IPS-11a (cell line): ENCODE results near the gene AR.
"Not testable (repeated sequence)": the region's sequence is repeated elsewhere in the genome, so short reads cannot be mapped to it uniquely, and the experiment has no call there.

Source experiments
- H3K4me3 ChIP-seq: one replicate; pipeline ENCODE4 v1.5.1; 2013; ENCODE audit warnings: low read depth, low read length, control low read depth

Gene AR

GRCh38 chrX:67622053-67622585 lies 78.3 kb downstream of the AR start:
- no peak overlapping the region for H3K4me3 ChIP-seq

- H3K4me3 ChIP-seq = no peak overlapping the region
These were observed 80.5 kb downstream of the AR start for GRCh38 chrX:67624325-67624724.

- no peak overlapping the region for H3K4me3 ChIP-seq
These were observed 91.6 kb downstream of the AR start for GRCh38 chrX:67635424-67635823.

- H3K4me3 ChIP-seq = no peak overlapping the region
These were observed 92.7 kb downstream of the AR start for GRCh38 chrX:67636532-67636931.

GRCh38 chrX:67637293-67637692 lies 93.5 kb downstream of the AR start:
- not testable (repeated sequence) for H3K4me3 ChIP-seq

GRCh38 chrX:67648361-67648760 lies 104.5 kb downstream of the AR start:
- H3K4me3 ChIP-seq = no peak overlapping the region

GRCh38 chrX:67651437-67652142 lies 107.8 kb downstream of the AR start:
- no peak overlapping the region for H3K4me3 ChIP-seq

GRCh38 chrX:67652543-67652942 lies 108.7 kb downstream of the AR start:
- no peak overlapping the region for H3K4me3 ChIP-seq

- no peak overlapping the region for H3K4me3 ChIP-seq
These were observed 110.5 kb downstream of the AR start for GRCh38 chrX:67654301-67654700.

- H3K4me3 ChIP-seq = no peak overlapping the region
These were observed 121.8 kb downstream of the AR start for GRCh38 chrX:67665583-67665982.

- H3K4me3 ChIP-seq = not testable (repeated sequence)
These were observed 126.9 kb downstream of the AR start for GRCh38 chrX:67670717-67671116.

- H3K4me3 ChIP-seq = no peak overlapping the region
These were observed 130.0 kb downstream of the AR start for GRCh38 chrX:67673741-67674274.

GRCh38 chrX:67674741-67675140 lies 130.9 kb downstream of the AR start:
- H3K4me3 ChIP-seq = no peak overlapping the region

- no peak overlapping the region for H3K4me3 ChIP-seq
These were observed 140.3 kb downstream of the AR start for GRCh38 chrX:67684136-67684535.

GRCh38 chrX:67692246-67692645 lies 148.4 kb downstream of the AR start:
- no peak overlapping the region for H3K4me3 ChIP-seq

- H3K4me3 ChIP-seq = no peak overlapping the region
These were observed 150.1 kb downstream of the AR start for GRCh38 chrX:67693928-67694327.

GRCh38 chrX:67697452-67697851 lies 153.6 kb downstream of the AR start:
- no peak overlapping the region for H3K4me3 ChIP-seq

GRCh38 chrX:67700602-67701001 lies 156.8 kb downstream of the AR start:
- no peak overlapping the region for H3K4me3 ChIP-seq

GRCh38 chrX:67714004-67714403 lies 170.2 kb downstream of the AR start:
- no peak overlapping the region for H3K4me3 ChIP-seq

GRCh38 chrX:67717571-67717970 lies 173.8 kb downstream of the AR start:
- no peak overlapping the region for H3K4me3 ChIP-seq

- no peak overlapping the region for H3K4me3 ChIP-seq
These were observed 175.1 kb downstream of the AR start for GRCh38 chrX:67718926-67719325.

GRCh38 chrX:67720344-67720743 lies 176.5 kb downstream of the AR start:
- H3K4me3 ChIP-seq = no peak overlapping the region

GRCh38 chrX:67721321-67721720 lies 177.5 kb downstream of the AR start:
- no peak overlapping the region for H3K4me3 ChIP-seq
